HepG2 (cell line): ENCODE results near the gene SCP2.

Source experiments
- CHD2 ChIP-seq: IDR thresholded peaks from 2 replicates; pipeline ENCODE4 v1.6.1; 2011; ENCODE audit warnings: low read depth, low read length, improper control_type of control experiment
- CTCF ChIP-seq: sonication (generic); formaldehyde crosslinking; IDR thresholded peaks from 2 replicates; pipeline ENCODE4 v1.5.0; 2020; ENCODE audit warnings: mild to moderate bottlenecking, missing genetic modification reagents, moderate library complexity
- DR1 ChIP-seq: sonication (generic); formaldehyde crosslinking; IDR thresholded peaks from 2 replicates; pipeline ENCODE4 v1.8.0; 2021; ENCODE audit warnings: mild to moderate bottlenecking, missing genetic modification reagents, inconsistent platforms
- EZH2 ChIP-seq: conservative IDR thresholded peaks from 2 replicates; pipeline ENCODE4 v1.6.1; 2012; ENCODE audit warnings: mild to moderate bottlenecking, low read depth, low read length, moderate library complexity
- HBP1 ChIP-seq: IDR thresholded peaks from 2 replicates; pipeline ENCODE4 v1.6.1; 2016; ENCODE audit warnings: low read depth, control low read depth
- RAD51 ChIP-seq: fragments of 450-650 bp; IDR thresholded peaks from 2 replicates; pipeline ENCODE4 v1.6.1; 2016; ENCODE audit warnings: borderline replicate concordance
- SIX1 ChIP-seq: sonication (generic); formaldehyde crosslinking; IDR thresholded peaks from 2 replicates; pipeline ENCODE4 v1.4.0; 2020; ENCODE audit warnings: missing genetic modification reagents, borderline replicate concordance
- XBP1 ChIP-seq: sonication (generic); formaldehyde crosslinking; IDR thresholded peaks from 2 replicates; pipeline ENCODE4 v1.5.0; 2020; ENCODE audit warnings: missing genetic modification reagents
- ZBTB33 ChIP-seq: sonication (generic); formaldehyde crosslinking; IDR thresholded peaks from 2 replicates; pipeline ENCODE4 v1.4.0; 2020; ENCODE audit warnings: missing genetic modification reagents
- ZBTB7B ChIP-seq: sonication (generic); formaldehyde crosslinking; IDR thresholded peaks from 2 replicates; pipeline ENCODE4 v1.4.0; 2020; ENCODE audit warnings: missing genetic modification reagents

GRCh38 chr1:52917156-52917555 is 9.9 kb upstream of the SCP2 start:
- TF ChIP-seq CTCF (CRISPR knock-in tag) (no peak), EZH2 (no peak), SIX1 (CRISPR knock-in tag) (no peak), HBP1 (CRISPR knock-in tag) (no peak), RAD51 (no peak), CHD2 (no peak), ZBTB7B (CRISPR knock-in tag) (no peak), ZBTB33 (CRISPR knock-in tag) (no peak), XBP1 (CRISPR knock-in tag) (no peak), DR1 (CRISPR knock-in tag) (no peak)
